Caco-2 (cell line): ENCODE measurements around the gene SLC23A3. TPM values are rescaled to one million over a fixed set of nuclear protein-coding genes. Genes with fewer than 3 reads are reported as not detected.

Experiments
- BruUV-seq: library from RNA; stranded (reverse); fragments of 400-500 nt; replicated peaks from 2 replicates; lab custom pipeline; 2021; lab: Mats Ljungman, UMichigan
- CTCF ChIA-PET: fragments of 300-600 bp; sonication (Branson Sonifier 250); formaldehyde crosslinking; loops from one replicate; lab custom pipeline; 2022; ENCODE audit warnings: antibody characterized with exemption; lab: Charles Lee
- POLR2A ChIA-PET: fragments of 300-600 bp; sonication (Branson Sonifier 250); formaldehyde crosslinking; loops from one replicate; lab custom pipeline; 2022; ENCODE audit warnings: antibody characterized with exemption; lab: Charles Lee
- DNase-seq, 2 experiments: peaks; one replicate each; pipeline versions ENCODE4 v3.0.0 to v3.0.0-alpha.2; 2020 to 2022
- H3K27me3 ChIP-seq: replicated peaks from 2 replicates; pipeline ENCODE4 v1.6.0; 2011; ENCODE audit warnings: low read length; ENCODE audit not compliant: control insufficient read depth, insufficient read depth
- H3K36me3 ChIP-seq: 2 replicates; pipeline ENCODE4 v1.5.1; 2011; ENCODE audit warnings: low read length; ENCODE audit not compliant: control insufficient read depth, insufficient read depth
- H3K4me1 ChIP-seq: fragments of 250-450 bp; sonication (Bioruptor Pico); 2 replicates; pipeline ENCODE4 v1.5.1; 2020; ENCODE audit warnings: mild to moderate bottlenecking
- H3K4me3 ChIP-seq: 2 replicates; pipeline ENCODE4 v1.5.1; 2011; ENCODE audit warnings: low read depth, mild to moderate bottlenecking, control low read depth, low read length
- H3K9me3 ChIP-seq: fragments of 250-450 bp; sonication (Bioruptor Pico); 2 replicates; pipeline ENCODE4 v1.5.1; 2020; ENCODE audit warnings: mild to moderate bottlenecking, moderate library complexity
- H3K27ac Mint-ChIP-seq: one replicate; pipeline ENCODE4 v1.8.0; 2022; ENCODE audit warnings: mixed read lengths; ENCODE audit not compliant: unreplicated experiment
- H3K27me3 Mint-ChIP-seq: one replicate; pipeline ENCODE4 v1.8.0; 2022; ENCODE audit warnings: mixed read lengths; ENCODE audit not compliant: insufficient read depth, unreplicated experiment
- H3K36me3 Mint-ChIP-seq: one replicate; pipeline ENCODE4 v1.8.0; 2022; ENCODE audit warnings: mild to moderate bottlenecking, mixed read lengths; ENCODE audit not compliant: insufficient read depth, unreplicated experiment
- H3K4me1 Mint-ChIP-seq: one replicate; pipeline ENCODE4 v1.8.0; 2022; ENCODE audit warnings: low read depth, mixed read lengths; ENCODE audit not compliant: unreplicated experiment
- H3K4me3 Mint-ChIP-seq: one replicate; pipeline ENCODE4 v1.8.0; 2022; ENCODE audit warnings: mild to moderate bottlenecking, moderate library complexity, mixed read lengths; ENCODE audit not compliant: unreplicated experiment
- H3K9me3 Mint-ChIP-seq: one replicate; pipeline ENCODE4 v1.8.0; 2022; ENCODE audit warnings: mixed read lengths; ENCODE audit not compliant: unreplicated experiment
- CTCF ChIP-seq, 2 experiments: fragments of 200-600 bp in 1 of 2; IDR thresholded peaks; 1 replicate in 1 of 2; 2 replicates in 1 of 2; pipeline versions ENCODE4 v1.5.1 to v1.8.0; 2011 to 2022; ENCODE audit warnings: antibody characterized with exemption in 1 of 2, control low read depth in 1 of 2, inconsistent platforms in 1 of 2, low read depth in 1 of 2, low read length in 1 of 2, mild to moderate bottlenecking in 1 of 2, moderate library complexity in 1 of 2; ENCODE audit not compliant: insufficient read depth in 1 of 2, severe bottlenecking in 1 of 2, unreplicated experiment in 1 of 2
- intact Hi-C: fragments of 100-400 bp; cut with micrococcal nuclease; formaldehyde crosslinking; loops from one replicate; pipeline ENCODE4 v1.10.0; 2022; ENCODE audit not compliant: unreplicated experiment
- total RNA-seq: library from RNA; stranded (reverse); gene quantifications from 2 replicates; pipeline ENCODE4 v1.2.3, GENCODE V29; 2022

The SLC23A3 gene
- total RNA-seq, 1 experiment from 2014 or later: 7.1 TPM

- no TSS peak for BruUV-seq
- H3K27ac Mint-ChIP-seq: no peak overlapping the region
- no peaks in the 10 kb centered on the region for H3K9me3 ChIP-seq
- H3K4me1 Mint-ChIP-seq: no peaks in the 10 kb centered on the region
- peaks cover 1% of the 10 kb centered on the region; the same call in 1 of the 2 replicates for H3K36me3 ChIP-seq
- no peak for DNase-seq
- H3K4me3 Mint-ChIP-seq: no peak overlapping the region
- peaks cover 10% of the 10 kb centered on the region for H3K36me3 Mint-ChIP-seq
- no peak for TF ChIP-seq CTCF (IDR thresholded peaks at IDR 0.05; ENCODE audit: insufficient read depth in 1 of 2, low read depth in 1 of 2, low read length in 1 of 2, severe bottlenecking in 1 of 2, unreplicated experiment in 1 of 2)
- no peaks in the 10 kb centered on the region for H3K4me1 ChIP-seq
- ChIA-PET CTCF (no interaction called here), POLR2A (no interaction called here)
- H3K27me3 ChIP-seq: no peaks in the 10 kb centered on the region
- intact Hi-C loops: no loop called here
- H3K27me3 Mint-ChIP-seq: no peaks in the 10 kb centered on the region
- no peaks in the 10 kb centered on the region for H3K9me3 Mint-ChIP-seq
- no peak overlapping the region for H3K4me3 ChIP-seq
These were observed 17.1 kb upstream of the SLC23A3 start for GRCh38 chr2:219186754-219187456.

DNA sequence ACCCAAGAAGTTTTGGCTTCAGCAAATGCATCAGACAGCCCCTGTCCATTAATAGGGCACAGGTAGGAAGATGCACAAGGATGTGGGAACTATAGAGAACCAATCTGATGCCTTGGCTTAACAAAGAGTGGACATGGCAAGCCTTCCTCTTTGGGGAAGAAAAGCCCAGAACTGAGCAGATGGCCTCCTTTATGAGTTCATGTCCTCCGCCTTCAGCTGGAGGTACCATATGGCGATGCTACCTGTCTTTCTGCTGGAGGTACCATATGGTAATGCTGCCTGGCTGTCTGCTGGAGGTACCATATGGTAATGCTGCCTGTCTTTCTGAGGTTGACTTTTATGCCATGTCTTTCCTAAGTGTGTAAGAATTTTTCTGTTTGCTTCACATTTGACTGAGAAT lies 14.3 kb upstream of the SLC23A3 start:
- DNase-seq: no peak
- Histone ChIP-seq H3K4me3 (no peak overlapping the region), H3K27me3 (no peaks in the 10 kb centered on the region), H3K4me1 (peaks cover 2% of the 10 kb centered on the region), H3K36me3 (peaks cover 6% of the 10 kb centered on the region), H3K9me3 (no peaks in the 10 kb centered on the region)
- BruUV-seq: no TSS peak
- H3K36me3 Mint-ChIP-seq: peaks cover 20% of the 10 kb centered on the region
- CTCF ChIA-PET: no interaction called here
- POLR2A ChIA-PET: no interaction called here
- H3K27me3 Mint-ChIP-seq: no peaks in the 10 kb centered on the region
- no peak for TF ChIP-seq CTCF (IDR thresholded peaks at IDR 0.05; ENCODE audit: insufficient read depth in 1 of 2, low read depth in 1 of 2, low read length in 1 of 2, severe bottlenecking in 1 of 2, unreplicated experiment in 1 of 2)
- intact Hi-C loops: no loop called here
- H3K9me3 Mint-ChIP-seq: no peaks in the 10 kb centered on the region
- H3K4me3 Mint-ChIP-seq: no peak overlapping the region
- peaks cover 1% of the 10 kb centered on the region for H3K4me1 Mint-ChIP-seq
- H3K27ac Mint-ChIP-seq: no peak overlapping the region

GRCh38 chr2:219183151-219183772 lies 13.4 kb upstream of the SLC23A3 start:
- no peak overlapping the region for H3K27ac Mint-ChIP-seq
- POLR2A ChIA-PET: no interaction called here
- no TSS peak for BruUV-seq

More at GRCh38 chr2:219183151-219183772, 13.4 kb upstream of the SLC23A3 start:
- peaks cover 6% of the 10 kb centered on the region for H3K36me3 ChIP-seq
- peaks cover 7% of the 10 kb centered on the region for H3K4me1 ChIP-seq
- H3K27me3 Mint-ChIP-seq: no peaks in the 10 kb centered on the region
- H3K27me3 ChIP-seq: no peaks in the 10 kb centered on the region; the same call in 1 of the 2 replicates
- CTCF ChIA-PET: interaction anchor here (0.6 kb wide), 1 partner anchor 202 kb away, joined by 5 read pairs; no protein-coding TSS in a partner anchor
- no peaks in the 10 kb centered on the region for H3K9me3 ChIP-seq
- no peak overlapping the region for H3K4me3 ChIP-seq
- DNase-seq: no peak
- H3K4me1 Mint-ChIP-seq: peaks cover 8% of the 10 kb centered on the region
- no peak for TF ChIP-seq CTCF (IDR thresholded peaks at IDR 0.05; ENCODE audit: insufficient read depth in 1 of 2, low read depth in 1 of 2, low read length in 1 of 2, severe bottlenecking in 1 of 2, unreplicated experiment in 1 of 2)
- intact Hi-C loops: no loop called here
- peaks cover 25% of the 10 kb centered on the region for H3K36me3 Mint-ChIP-seq
- no peak overlapping the region for H3K4me3 Mint-ChIP-seq
- no peaks in the 10 kb centered on the region for H3K9me3 Mint-ChIP-seq
